NB4 (cell line): ENCODE results near the gene STAT5B.

Experiments
- DNase-seq: peaks from one replicate; pipeline ENCODE4 v3.0.0; 2010; ENCODE audit warnings: low read depth
- H3K4me3 ChIP-seq: one replicate; pipeline ENCODE4 v1.5.1; 2011; ENCODE audit warnings: mild to moderate bottlenecking, low read depth, low read length, moderate library complexity
- CTCF ChIP-seq: IDR thresholded peaks from one replicate; pipeline ENCODE4 v1.5.1; 2012; ENCODE audit warnings: low read depth, low read length
- MYC ChIP-seq: IDR thresholded peaks from 2 replicates; pipeline ENCODE4 v1.6.1; 2011; ENCODE audit warnings: low read depth, low read length
- POLR2A ChIP-seq: IDR thresholded peaks from 2 replicates; pipeline ENCODE4 v1.6.1; 2011; ENCODE audit warnings: mild to moderate bottlenecking; ENCODE audit not compliant: insufficient read length; ENCODE audit errors: extremely low read depth
- TF ChIP-seq, protein P1 (sequence below): IDR thresholded peaks from 2 replicates; pipeline ENCODE4 v1.6.1; 2011; ENCODE audit warnings: low read depth, low read length

The STAT5B gene

DNA sequence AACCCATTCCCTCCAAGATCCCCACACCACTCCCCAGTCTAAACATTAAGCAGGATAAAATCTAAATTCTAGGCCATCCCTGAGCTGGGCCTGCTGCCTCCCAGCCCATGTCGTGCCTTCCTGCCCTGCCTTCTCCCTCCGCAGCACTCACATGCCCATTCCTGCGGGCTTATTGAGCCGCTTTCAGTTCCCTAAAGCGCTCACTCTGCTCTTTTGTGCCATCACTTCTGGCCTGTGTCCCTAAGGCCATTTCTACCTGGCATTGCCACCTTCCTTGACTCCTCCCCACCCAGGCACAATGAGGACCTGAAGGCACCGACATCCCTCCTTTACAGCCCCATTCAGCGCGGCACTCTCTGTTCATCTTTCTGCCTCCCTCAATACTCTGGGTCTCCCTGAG, 108.4 kb downstream of the STAT5B start:
- DNase-seq, result no peak
- H3K4me3 ChIP-seq, result no peak overlapping the region
- TF ChIP-seq CTCF (no peak), POLR2A (no peak)
- TF ChIP-seq, protein P1, sequence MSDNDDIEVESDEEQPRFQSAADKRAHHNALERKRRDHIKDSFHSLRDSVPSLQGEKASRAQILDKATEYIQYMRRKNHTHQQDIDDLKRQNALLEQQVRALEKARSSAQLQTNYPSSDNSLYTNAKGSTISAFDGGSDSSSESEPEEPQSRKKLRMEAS, result no peak

DNA sequence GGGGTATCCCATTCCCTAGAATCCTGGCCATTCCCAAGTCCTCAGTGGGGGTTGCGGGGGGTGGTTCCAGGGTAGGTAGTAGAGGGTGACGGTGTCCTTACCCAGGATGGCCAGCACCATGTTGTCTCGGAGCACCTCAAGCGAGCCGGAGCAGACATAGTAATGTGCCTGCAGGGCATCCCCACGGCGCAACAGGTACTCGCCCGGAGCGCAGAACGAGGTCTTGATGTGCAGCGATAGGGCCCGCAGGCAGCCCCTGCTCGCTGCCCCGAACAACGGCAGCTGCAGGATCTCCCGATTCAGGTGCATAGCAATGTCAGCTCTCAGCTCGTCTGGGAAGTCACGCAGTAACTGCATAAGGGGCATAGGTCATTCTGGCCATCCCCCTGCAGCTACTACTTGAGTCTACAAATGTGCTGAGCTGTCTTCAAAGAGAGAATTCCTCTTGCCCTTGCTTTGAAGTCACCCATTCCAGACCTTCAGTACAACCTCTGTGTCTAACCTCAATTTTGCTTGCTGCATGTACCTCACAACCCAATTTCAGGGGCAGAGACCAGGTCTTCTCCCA, 109.9 kb downstream of the STAT5B start:
- TF ChIP-seq POLR2A (no peak), MYC (no peak), CTCF (no peak)
- TF ChIP-seq, protein P1, result no peak
- no peak for DNase-seq
- no peak overlapping the region for H3K4me3 ChIP-seq

DNA sequence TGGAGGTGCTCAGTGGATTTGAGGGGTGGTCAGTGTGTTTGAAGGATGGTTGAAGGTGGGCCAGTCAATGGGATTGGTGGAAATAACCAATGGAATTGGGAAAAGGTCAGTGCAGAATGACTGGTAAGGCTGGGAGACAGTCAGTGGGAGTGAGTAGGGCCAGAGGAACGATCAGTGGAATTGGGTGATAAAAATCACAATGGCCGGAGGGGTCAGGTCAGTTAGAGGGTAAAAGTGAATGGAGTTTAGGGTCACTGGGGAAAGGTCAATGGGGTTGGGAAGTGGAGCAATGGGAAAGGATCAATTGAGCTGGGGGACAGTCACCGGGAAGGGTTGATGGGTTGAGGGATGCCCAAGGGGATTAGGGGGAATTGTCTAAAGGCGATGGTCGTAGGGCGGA, 110.4 kb downstream of the STAT5B start:
- no peak overlapping the region for H3K4me3 ChIP-seq
- TF ChIP-seq, protein P1, result no peak
- TF ChIP-seq CTCF (no peak), POLR2A (no peak), MYC (no peak)
- DNase-seq, result no peak

- no peak overlapping the region for H3K4me3 ChIP-seq
- no peak for DNase-seq
- TF ChIP-seq POLR2A (no peak), CTCF (no peak), MYC (no peak)
- TF ChIP-seq, protein P1, result no peak
Observed at GRCh38 chr17:42163696-42164407, 112.3 kb downstream of the STAT5B start.

GRCh38 chr17:42163113-42163512, 113.1 kb downstream of the STAT5B start:
- TF ChIP-seq CTCF (peak; percentile 82), POLR2A (no peak), MYC (no peak)
- TF ChIP-seq, protein P1, result no peak
- DNase-seq, result peak; percentile 59

GRCh38 chr17:42160531-42160910, 115.7 kb downstream of the STAT5B start:
- H3K4me3 ChIP-seq, result no peak overlapping the region
- DNase-seq, result no peak
- no peak for TF ChIP-seq POLR2A
- no peak for TF ChIP-seq CTCF
- TF ChIP-seq, protein P1, result no peak
- TF ChIP-seq MYC, result no peak

More at GRCh38 chr17:42163113-42163512, 113.1 kb downstream of the STAT5B start:
- H3K4me3 ChIP-seq, result no peak overlapping the region
